GM12878 (cell line): ENCODE results near the gene PP2D1. TPM values are rescaled to one million over a fixed set of nuclear protein-coding genes. Genes with fewer than 3 reads are reported as not detected.

Experiments
- ATAC-seq: fragments of 200-7000 bp; cut with Tn5 transposase; 3 replicates; pipeline ENCODE4 v1.9.1; 2020; ENCODE audit warnings: mild to moderate bottlenecking, moderate library complexity
- BruUV-seq: library from RNA; stranded (reverse); fragments of 400-500 nt; replicated peaks from 2 replicates; lab custom pipeline; 2021; lab: Mats Ljungman, UMichigan
- CTCF ChIA-PET: fragments of 300-600 bp; sonication (Branson Sonifier 250); formaldehyde crosslinking; extraction: SDS; loops from one replicate; lab custom pipeline; 2021; ENCODE audit warnings: inconsistent platforms; lab: Yijun Ruan, JAX
- POLR2A ChIA-PET: fragments of 350-600 bp; formaldehyde crosslinking; extraction: SDS; loops from one replicate; lab custom pipeline; 2021; ENCODE audit warnings: inconsistent platforms; lab: Charles Lee
- RAD21 ChIA-PET: fragments of 300-600 bp; sonication (Branson Sonifier 250); formaldehyde crosslinking; loops from one replicate; lab custom pipeline; 2023; ENCODE audit warnings: antibody characterized with exemption; ENCODE audit not compliant: unreplicated experiment; lab: Charles Lee
- SMC1A ChIA-PET: fragments of 300-600 bp; sonication (Branson Sonifier 250); formaldehyde crosslinking; loops from one replicate; lab custom pipeline; 2023; ENCODE audit not compliant: unreplicated experiment, uncharacterized antibody; lab: Charles Lee
- DNase-seq: peaks from one replicate; pipeline ENCODE4 v3.0.0-alpha.2; 2011; ENCODE audit warnings: low read depth, low spot score
- FAIRE-seq: peaks from 3 replicates; lab custom pipeline; 2011; peaks lifted over from hg19 to GRCh38; lab: Jason Lieb, UNC
- H2AFZ ChIP-seq: 2 replicates; pipeline ENCODE4 v1.6.0; 2011; ENCODE audit warnings: low read depth, low read length, control low read depth; ENCODE audit not compliant: control insufficient read depth
- H3K27ac ChIP-seq: 2 replicates; pipeline ENCODE4 v1.5.1; 2011; ENCODE audit warnings: control low read depth; ENCODE audit not compliant: control insufficient read depth, insufficient read depth
- H3K27me3 ChIP-seq, 2 experiments: replicated peaks in 1 of 2; 2 replicates each; pipeline versions ENCODE4 v1.6.0 to v1.6.1; 2011; ENCODE audit warnings: low read length in 1 of 2; ENCODE audit not compliant: control insufficient read depth in 2 of 2, insufficient read depth in 2 of 2
- H3K36me3 ChIP-seq, 2 experiments: 2 replicates each; pipeline ENCODE4 v1.5.1; 2011; ENCODE audit warnings: low read length in 1 of 2; ENCODE audit not compliant: control insufficient read depth in 2 of 2, insufficient read depth in 2 of 2
- H3K4me1 ChIP-seq: 2 replicates; pipeline ENCODE4 v1.6.1; 2011; ENCODE audit warnings: mild to moderate bottlenecking, low read length, moderate library complexity, mixed read lengths; ENCODE audit not compliant: control insufficient read depth, insufficient read depth
- H3K4me2 ChIP-seq: 2 replicates; pipeline ENCODE4 v1.6.0; 2011; ENCODE audit warnings: control low read depth; ENCODE audit not compliant: control insufficient read depth, insufficient read depth
- H3K4me3 ChIP-seq: fragments of 200-600 bp; sonication (generic); 2 replicates; pipeline ENCODE4 v1.5.1; 2016
- H3K79me2 ChIP-seq: 2 replicates; pipeline ENCODE4 v1.6.0; 2011; ENCODE audit warnings: low read length; ENCODE audit not compliant: control insufficient read depth, insufficient read depth
- H3K9ac ChIP-seq: 2 replicates; pipeline ENCODE4 v1.8.0; 2011; ENCODE audit warnings: low read length, control low read depth, mixed read lengths; ENCODE audit not compliant: control insufficient read depth, insufficient read depth
- H3K9me3 ChIP-seq: replicated peaks from 3 replicates; pipeline ENCODE4 v1.5.1; 2011; ENCODE audit warnings: mild to moderate bottlenecking, low read length; ENCODE audit not compliant: control insufficient read depth, insufficient read depth
- H4K20me1 ChIP-seq: 2 replicates; pipeline ENCODE4 v1.6.0; 2011; ENCODE audit not compliant: control insufficient read depth, insufficient read depth
- BACH1 ChIP-seq: fragments of 450-650 bp; IDR thresholded peaks from 2 replicates; pipeline ENCODE4 v1.6.1; 2017; ENCODE audit warnings: mild to moderate bottlenecking, borderline replicate concordance
- FOXM1 ChIP-seq: IDR thresholded peaks from 2 replicates; pipeline ENCODE4 v1.6.1; 2012; ENCODE audit warnings: low read depth, mild to moderate bottlenecking, inconsistent platforms, low read length, moderate library complexity
- HDAC2 ChIP-seq: fragments of 200-600 bp; sonication (generic); IDR thresholded peaks from 2 replicates; pipeline ENCODE4 v1.6.1; 2017
- MTA2 ChIP-seq: fragments of 450-650 bp; IDR thresholded peaks from 2 replicates; pipeline ENCODE4 v1.6.1; 2016; ENCODE audit warnings: low read depth, mild to moderate bottlenecking, moderate library complexity
- RELB ChIP-seq: fragments of 450-650 bp; IDR thresholded peaks from 2 replicates; pipeline ENCODE4 v1.6.1; 2017; ENCODE audit warnings: low read depth, mild to moderate bottlenecking, moderate library complexity
- SPI1 ChIP-seq: IDR thresholded peaks from 2 replicates; pipeline ENCODE4 v1.6.1; 2011; ENCODE audit warnings: low read depth, mild to moderate bottlenecking, low read length, moderate library complexity, borderline replicate concordance; ENCODE audit not compliant: insufficient read depth
- ZNF217 ChIP-seq: fragments of 450-650 bp; IDR thresholded peaks from 2 replicates; pipeline ENCODE4 v1.6.1; 2017; ENCODE audit warnings: antibody characterized with exemption, mild to moderate bottlenecking
- WGBS: methylation state at CpG from one replicate; pipeline ENCODE4 v1.1.6; 2016; ENCODE audit warnings: low lambda C conversion rate; ENCODE audit not compliant: insufficient replicate concordance, insufficient coverage; ENCODE audit errors: missing lambda C conversion rate; 5-methylcytosine and 5-hydroxymethylcytosine counted together
- in situ Hi-C: fragments of 300-500 bp; cut with MboI; formaldehyde crosslinking; loops from 9 replicates; pipeline ENCODE4 v1.14.3; 2018; ENCODE audit warnings: mixed read lengths
- intact Hi-C: fragments of 100-400 bp; cut with micrococcal nuclease; formaldehyde crosslinking; loops from one replicate; pipeline ENCODE4 v1.14.2; 2022; ENCODE audit not compliant: unreplicated experiment
- polyA plus RNA-seq, 11 experiments: library from polyadenylated mRNA; depleted of rRNA in 4 of 11; unstranded in 6 of 11; stranded (reverse) in 5 of 11; fragments of >200 nt; fragmentation: Nextera tagmentation in 4 of 11; fragmentation: Illumina TruSeq in 1 of 11; extraction: Ambion mirVana in 4 of 11; extraction: Trizol in 1 of 11; gene quantifications; 1 replicate in 1 of 11; 2 replicates in 10 of 11; pipeline versions ENCODE4 v1.2.1 to v1.2.3, GENCODE V29; 2011 to 2016; ENCODE audit warnings: inconsistent platforms in 2 of 11, missing spikeins in 2 of 11, low read depth in 1 of 11
- total RNA-seq, 4 experiments: library from RNA; depleted of rRNA in 3 of 4; stranded (reverse); fragments of >200 nt in 3 of 4; fragmentation: Illumina TruSeq in 1 of 4; extraction: Trizol in 1 of 4; gene quantifications; 2 replicates each; pipeline versions ENCODE4 v1.2.1 to v1.2.3, GENCODE V29; 2013 to 2021
- TF ChIP-seq, protein P1 (sequence below): fragments of 450-650 bp; conservative IDR thresholded peaks from 2 replicates; pipeline ENCODE4 v1.6.1; 2017; ENCODE audit warnings: mild to moderate bottlenecking, moderate library complexity
- TF ChIP-seq, protein P2 (sequence below): fragments of 450-650 bp; IDR thresholded peaks from 2 replicates; pipeline ENCODE4 v1.6.1; 2016; ENCODE audit warnings: mild to moderate bottlenecking, moderate library complexity, borderline replicate concordance
- TF ChIP-seq, protein P3 (sequence below): IDR thresholded peaks from 2 replicates; pipeline ENCODE4 v1.6.1; 2011; ENCODE audit warnings: low read depth, mild to moderate bottlenecking, low read length, moderate library complexity, borderline replicate concordance; ENCODE audit errors: extremely low read depth

PP2D1 gene
- total and polyA plus RNA-seq, 10 of the 15 experiments (the other 5 are each of a cell fraction or from before 2014, with no cell fraction given): 0.04 to 0.18 (median 0.17) TPM; not detected in 7

DNA sequence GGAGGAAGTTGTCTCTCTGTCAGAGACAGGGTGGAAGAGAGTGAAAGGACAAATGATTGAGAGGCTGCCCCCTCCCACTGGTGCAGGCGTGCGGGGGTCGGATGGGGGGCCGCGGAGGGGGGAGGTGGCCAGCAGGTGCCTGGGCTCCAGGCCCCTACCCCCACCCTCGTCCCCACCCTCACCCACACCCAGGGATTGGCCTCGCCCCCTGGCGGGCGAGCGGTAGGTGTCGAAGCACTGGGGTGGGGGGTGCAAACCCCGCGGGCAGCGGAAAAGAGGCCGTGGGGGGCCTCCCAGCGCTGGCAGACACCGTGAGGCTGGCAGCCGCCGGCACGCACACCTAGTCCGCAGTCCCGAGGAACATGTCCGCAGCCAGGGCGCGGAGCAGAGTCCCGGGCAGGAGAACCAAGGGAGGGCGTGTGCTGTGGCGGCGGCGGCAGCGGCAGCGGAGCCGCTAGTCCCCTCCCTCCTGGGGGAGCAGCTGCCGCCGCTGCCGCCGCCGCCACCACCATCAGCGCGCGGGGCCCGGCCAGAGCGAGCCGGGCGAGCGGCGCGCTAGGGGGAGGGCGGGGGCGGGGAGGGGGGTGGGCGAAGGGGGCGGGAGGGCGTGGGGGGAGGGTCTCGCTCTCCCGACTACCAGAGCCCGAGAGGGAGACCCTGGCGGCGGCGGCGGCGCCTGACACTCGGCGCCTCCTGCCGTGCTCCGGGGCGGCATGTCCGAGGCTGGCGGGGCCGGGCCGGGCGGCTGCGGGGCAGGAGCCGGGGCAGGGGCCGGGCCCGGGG, 27.9 kb upstream of the PP2D1 start, which contains the start of gene KAT2B (continued):
- TF ChIP-seq, protein P1, sequence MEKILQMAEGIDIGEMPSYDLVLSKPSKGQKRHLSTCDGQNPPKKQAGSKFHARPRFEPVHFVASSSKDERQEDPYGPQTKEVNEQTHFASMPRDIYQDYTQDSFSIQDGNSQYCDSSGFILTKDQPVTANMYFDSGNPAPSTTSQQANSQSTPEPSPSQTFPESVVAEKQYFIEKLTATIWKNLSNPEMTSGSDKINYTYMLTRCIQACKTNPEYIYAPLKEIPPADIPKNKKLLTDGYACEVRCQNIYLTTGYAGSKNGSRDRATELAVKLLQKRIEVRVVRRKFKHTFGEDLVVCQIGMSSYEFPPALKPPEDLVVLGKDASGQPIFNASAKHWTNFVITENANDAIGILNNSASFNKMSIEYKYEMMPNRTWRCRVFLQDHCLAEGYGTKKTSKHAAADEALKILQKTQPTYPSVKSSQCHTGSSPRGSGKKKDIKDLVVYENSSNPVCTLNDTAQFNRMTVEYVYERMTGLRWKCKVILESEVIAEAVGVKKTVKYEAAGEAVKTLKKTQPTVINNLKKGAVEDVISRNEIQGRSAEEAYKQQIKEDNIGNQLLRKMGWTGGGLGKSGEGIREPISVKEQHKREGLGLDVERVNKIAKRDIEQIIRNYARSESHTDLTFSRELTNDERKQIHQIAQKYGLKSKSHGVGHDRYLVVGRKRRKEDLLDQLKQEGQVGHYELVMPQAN: peak; percentile 79
- TF ChIP-seq SPI1 (no peak), MTA2 (peak; percentile 31; the same call in 1 of the 2 replicates), HDAC2 (no peak)

- Histone ChIP-seq H3K27ac (peak overlapping the region; percentile 79), H3K9me3 (no peaks in the 10 kb centered on the region), H3K4me3 (peak overlapping the region; percentile 70), H3K79me2 (peaks cover 3% of the 10 kb centered on the region), H3K36me3 (no peaks in the 10 kb centered on the region), H2AFZ (peak overlapping the region; percentile 69), H3K4me2 (peak overlapping the region; percentile 75), H4K20me1 (no peaks in the 10 kb centered on the region), H3K27me3 (no peaks in the 10 kb centered on the region), H3K4me1 (peaks cover 10% of the 10 kb centered on the region), H3K9ac (peak overlapping the region; percentile 78)
- FAIRE-seq (no peak), ATAC-seq (no peak), DNase-seq (no peak)
- ChIA-PET POLR2A (no interaction called here), SMC1A (interaction anchor here (1.1 kb wide), 1 partner anchor 135 kb away, joined by 3 read pairs; no protein-coding TSS in a partner anchor), CTCF (no interaction called here), RAD21 (interaction anchor here (2.7 kb wide), 1 partner anchor 146 kb away, joined by 28 read pairs; the partner anchor contains the start of gene SGO1)
- TF ChIP-seq, protein P2, sequence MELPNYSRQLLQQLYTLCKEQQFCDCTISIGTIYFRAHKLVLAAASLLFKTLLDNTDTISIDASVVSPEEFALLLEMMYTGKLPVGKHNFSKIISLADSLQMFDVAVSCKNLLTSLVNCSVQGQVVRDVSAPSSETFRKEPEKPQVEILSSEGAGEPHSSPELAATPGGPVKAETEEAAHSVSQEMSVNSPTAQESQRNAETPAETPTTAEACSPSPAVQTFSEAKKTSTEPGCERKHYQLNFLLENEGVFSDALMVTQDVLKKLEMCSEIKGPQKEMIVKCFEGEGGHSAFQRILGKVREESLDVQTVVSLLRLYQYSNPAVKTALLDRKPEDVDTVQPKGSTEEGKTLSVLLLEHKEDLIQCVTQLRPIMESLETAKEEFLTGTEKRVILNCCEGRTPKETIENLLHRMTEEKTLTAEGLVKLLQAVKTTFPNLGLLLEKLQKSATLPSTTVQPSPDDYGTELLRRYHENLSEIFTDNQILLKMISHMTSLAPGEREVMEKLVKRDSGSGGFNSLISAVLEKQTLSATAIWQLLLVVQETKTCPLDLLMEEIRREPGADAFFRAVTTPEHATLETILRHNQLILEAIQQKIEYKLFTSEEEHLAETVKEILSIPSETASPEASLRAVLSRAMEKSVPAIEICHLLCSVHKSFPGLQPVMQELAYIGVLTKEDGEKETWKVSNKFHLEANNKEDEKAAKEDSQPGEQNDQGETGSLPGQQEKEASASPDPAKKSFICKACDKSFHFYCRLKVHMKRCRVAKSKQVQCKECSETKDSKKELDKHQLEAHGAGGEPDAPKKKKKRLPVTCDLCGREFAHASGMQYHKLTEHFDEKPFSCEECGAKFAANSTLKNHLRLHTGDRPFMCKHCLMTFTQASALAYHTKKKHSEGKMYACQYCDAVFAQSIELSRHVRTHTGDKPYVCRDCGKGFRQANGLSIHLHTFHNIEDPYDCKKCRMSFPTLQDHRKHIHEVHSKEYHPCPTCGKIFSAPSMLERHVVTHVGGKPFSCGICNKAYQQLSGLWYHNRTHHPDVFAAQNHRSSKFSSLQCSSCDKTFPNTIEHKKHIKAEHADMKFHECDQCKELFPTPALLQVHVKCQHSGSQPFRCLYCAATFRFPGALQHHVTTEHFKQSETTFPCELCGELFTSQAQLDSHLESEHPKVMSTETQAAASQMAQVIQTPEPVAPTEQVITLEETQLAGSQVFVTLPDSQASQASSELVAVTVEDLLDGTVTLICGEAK: peak; percentile 43; the same call in 1 of the 2 replicates
- TF ChIP-seq, protein P3, sequence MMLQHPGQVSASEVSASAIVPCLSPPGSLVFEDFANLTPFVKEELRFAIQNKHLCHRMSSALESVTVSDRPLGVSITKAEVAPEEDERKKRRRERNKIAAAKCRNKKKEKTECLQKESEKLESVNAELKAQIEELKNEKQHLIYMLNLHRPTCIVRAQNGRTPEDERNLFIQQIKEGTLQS: no peak
- TF ChIP-seq FOXM1 (0 out of 2 replicates have a peak, but pooled peaks have one; percentile 10), BACH1 (no peak), RELB (peak; percentile 19; the same call in 1 of the 2 replicates), ZNF217 (no peak)
- BruUV-seq: no TSS peak
- intact Hi-C loops (loop anchor here (1.0 to 10.0 kb wide), 2 partner anchors 92 to 285 kb away; partner anchors contain the start of gene RAB5A), in situ Hi-C loops (no loop called here)
- WGBS: 2% methylated on average over 4 of the region's 4 CpGs
These were observed 27.4 kb upstream of the PP2D1 start for GRCh38 chr3:20039466-20039764.
